Stimulated activated CD4-positive, alpha-beta T cell treated with anti-CD3 and anti-CD28 coated beads, TNF-alpha, amount 100 ng/mL, for 1 hour (primary cell): ENCODE measurements around the gene PPEF1.
"Not testable (repeated sequence)": the region's sequence is repeated elsewhere in the genome, so short reads cannot be mapped to it uniquely, and the experiment has no call there.

Source experiments
- DNase-seq, 3 donors: peaks; one replicate each; pipeline ENCODE4 v3.0.0-alpha.2; 2020; ENCODE audit warnings: low read depth in 3 of 3, low spot score in 1 of 3

Gene PPEF1

GRCh38 chrX:18701621-18702361 lies 5.7 kb upstream of the PPEF1 start:
- DNase-seq, result no peak

GRCh38 chrX:18702362-18703195 lies 4.9 kb upstream of the PPEF1 start:
- DNase-seq, result no peak

DNA sequence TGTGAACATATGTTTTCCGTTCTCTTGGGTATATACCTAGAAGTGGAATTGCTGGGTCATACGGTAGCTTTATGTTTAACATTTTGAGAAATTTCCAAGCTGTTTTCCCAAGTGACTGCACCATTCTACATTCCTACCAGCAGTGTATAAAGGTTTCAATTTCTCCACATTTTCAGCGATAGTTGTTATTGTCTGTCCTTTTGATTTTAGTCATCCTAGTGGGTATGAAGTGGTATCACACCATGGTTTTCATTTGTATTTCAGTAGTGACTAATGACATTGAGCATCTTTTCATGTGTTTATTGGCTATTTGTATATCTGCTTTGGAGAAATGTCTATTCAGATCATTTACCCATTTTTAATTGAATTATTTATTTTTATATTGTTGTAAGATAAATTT lies 2.4 kb downstream of the PPEF1 start:
- DNase-seq, result no peak

GRCh38 chrX:18714910-18715309 lies 7.5 kb downstream of the PPEF1 start:
- DNase-seq, result no peak

DNA sequence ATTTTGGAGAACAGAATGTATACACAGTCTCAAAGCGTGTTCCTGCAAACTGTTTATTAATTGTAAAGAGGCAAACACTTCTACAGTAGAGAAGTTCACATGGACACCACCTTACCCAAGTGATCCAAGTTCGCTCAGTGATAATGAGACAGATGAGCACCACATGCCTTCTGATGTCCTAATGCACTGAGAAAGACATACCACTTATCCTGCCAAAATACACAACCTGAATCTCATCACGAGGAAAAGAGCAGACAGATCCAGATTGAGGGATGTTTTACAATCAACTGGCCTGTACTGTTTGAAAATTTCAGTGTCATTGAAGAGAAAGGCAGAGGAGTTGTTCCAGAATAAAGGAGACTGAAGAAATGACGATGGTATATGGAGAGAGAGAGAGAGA lies 12.4 kb downstream of the PPEF1 start:
- DNase-seq, result no peak

DNA sequence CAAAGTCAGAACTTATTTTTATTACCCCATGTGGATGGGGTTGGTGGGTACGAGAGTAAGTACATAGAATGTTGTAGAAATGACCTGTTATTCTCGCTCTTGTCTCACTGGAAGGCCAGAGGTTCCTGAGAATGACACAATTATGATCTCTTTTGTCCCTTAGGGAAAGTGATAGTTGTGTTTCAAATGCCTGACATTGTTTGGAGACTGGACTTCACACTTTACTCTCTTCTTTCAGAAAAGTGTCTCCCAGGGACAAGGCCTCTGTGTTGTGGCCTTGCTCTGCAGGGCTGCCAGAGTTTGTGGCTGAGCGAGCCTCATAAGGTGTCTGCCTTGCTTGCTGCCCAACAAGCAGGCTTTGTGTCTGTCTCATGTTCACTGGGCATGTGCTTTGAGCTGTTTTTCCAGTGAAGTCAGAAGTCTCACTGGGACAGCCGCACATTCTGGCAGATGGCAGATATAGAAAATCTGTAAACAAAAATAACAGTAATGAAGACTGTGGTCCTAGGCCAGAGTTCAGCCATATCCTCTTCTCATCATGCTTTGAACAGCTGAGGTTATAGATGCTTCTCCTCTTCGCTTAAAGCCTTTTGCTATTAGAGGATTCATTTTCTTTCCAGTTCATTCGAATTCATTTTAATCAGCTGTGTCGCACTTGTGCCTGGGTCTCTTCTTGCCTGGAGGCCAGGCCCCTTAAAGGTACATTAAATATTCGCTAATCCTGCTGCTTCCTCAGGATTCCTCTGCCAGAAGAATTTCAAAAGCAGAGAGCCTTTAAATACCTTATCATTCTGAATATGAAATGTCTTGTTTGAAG lies 14.4 kb downstream of the PPEF1 start:
- no peak for DNase-seq

GRCh38 chrX:18722500-18723071 lies 15.1 kb downstream of the PPEF1 start:
- no peak for DNase-seq

DNA sequence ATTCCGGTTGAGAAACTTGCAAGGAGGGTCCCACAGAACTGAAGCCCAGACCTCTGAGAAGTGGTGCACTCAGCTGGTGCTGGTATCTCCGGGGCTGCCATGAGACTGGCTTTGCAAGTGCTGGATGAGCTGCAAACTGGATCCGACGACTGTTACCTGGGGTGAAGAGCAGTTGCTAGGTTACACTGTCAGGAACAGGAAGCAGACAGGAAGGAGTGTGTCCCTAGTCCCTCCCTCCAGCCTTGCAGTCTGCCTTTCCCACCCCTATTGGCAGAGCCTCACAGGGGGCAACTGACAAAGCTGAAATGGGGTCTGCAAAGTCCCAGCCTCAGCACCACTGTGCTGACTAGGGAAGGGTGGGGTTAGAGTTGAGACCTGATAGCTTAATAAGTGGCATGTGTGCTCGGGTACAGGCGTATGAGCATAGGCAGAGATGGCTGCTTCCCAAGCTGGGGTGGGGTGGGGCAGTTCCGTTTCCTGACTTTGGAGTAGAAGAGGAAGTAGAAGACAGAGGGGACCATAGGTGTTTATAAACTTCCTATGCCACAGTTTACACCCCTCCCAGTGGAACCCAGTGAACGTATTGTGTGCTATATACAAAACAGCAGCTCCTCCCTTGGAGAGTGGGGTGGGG lies 18.0 kb downstream of the PPEF1 start:
- no peak for DNase-seq

DNA sequence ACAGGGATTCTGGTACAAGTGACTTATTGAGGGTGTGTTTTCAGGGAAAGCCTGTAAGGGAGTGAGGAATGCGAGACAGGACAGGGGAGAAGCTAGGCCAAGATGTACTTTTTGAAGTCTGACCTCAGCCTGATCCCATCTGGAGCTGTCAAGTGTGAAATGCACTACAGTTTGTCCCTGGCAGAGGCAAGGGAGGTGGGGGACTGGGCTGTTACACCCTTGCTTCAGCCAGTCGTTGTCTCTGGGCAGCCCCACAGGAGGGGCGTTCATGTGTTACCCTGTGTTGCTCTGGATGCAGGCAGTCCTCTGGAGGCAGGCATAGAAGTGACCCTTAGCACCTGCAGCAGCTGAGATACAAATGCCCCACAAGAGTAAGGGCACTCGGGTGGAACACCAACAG lies 25.8 kb downstream of the PPEF1 start:
- no peak for DNase-seq

- DNase-seq, result not testable (repeated sequence)
Observed at GRCh38 chrX:18739609-18740008, 32.2 kb downstream of the PPEF1 start.

- no peak for DNase-seq
Observed at GRCh38 chrX:18748499-18748898, 41.1 kb downstream of the PPEF1 start.

DNA sequence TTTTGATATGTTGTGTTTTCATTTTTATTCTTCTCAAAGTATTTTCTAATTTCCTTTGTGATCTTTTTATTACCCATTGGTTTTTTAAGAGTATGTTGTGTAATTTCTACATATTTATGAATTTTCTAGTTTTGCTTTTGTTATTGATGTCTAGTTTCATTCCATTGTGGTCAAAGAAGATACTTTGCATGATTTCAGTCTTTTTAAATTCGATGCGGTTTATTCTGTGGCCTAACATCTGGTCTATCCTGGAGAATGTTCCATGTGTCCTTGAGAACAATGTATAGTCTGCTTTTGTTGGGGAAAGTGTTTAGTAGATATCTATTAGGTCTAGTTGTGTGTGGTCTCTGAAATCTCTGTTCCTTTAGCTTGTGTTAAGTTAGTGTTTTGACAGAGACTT lies 46.2 kb downstream of the PPEF1 start:
- no peak for DNase-seq

DNA sequence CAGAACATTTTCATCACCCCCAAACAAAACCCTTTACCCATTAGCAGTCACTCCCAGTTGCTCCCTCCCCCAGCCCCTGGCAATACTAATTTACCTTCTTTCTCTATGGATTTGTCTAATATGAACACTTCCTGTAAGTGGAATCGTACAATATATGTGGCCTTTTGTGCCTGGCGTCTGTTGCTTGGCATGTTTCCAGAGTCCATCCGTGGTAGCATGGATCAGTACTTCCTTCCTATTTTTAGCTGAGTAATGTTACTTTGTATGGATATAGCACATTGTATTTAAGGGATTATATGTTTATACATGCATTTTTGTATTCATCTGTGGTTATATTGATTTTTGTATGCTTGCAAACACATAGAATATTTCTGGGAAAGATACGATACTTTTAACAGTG lies 48.2 kb downstream of the PPEF1 start:
- DNase-seq, result no peak

DNA sequence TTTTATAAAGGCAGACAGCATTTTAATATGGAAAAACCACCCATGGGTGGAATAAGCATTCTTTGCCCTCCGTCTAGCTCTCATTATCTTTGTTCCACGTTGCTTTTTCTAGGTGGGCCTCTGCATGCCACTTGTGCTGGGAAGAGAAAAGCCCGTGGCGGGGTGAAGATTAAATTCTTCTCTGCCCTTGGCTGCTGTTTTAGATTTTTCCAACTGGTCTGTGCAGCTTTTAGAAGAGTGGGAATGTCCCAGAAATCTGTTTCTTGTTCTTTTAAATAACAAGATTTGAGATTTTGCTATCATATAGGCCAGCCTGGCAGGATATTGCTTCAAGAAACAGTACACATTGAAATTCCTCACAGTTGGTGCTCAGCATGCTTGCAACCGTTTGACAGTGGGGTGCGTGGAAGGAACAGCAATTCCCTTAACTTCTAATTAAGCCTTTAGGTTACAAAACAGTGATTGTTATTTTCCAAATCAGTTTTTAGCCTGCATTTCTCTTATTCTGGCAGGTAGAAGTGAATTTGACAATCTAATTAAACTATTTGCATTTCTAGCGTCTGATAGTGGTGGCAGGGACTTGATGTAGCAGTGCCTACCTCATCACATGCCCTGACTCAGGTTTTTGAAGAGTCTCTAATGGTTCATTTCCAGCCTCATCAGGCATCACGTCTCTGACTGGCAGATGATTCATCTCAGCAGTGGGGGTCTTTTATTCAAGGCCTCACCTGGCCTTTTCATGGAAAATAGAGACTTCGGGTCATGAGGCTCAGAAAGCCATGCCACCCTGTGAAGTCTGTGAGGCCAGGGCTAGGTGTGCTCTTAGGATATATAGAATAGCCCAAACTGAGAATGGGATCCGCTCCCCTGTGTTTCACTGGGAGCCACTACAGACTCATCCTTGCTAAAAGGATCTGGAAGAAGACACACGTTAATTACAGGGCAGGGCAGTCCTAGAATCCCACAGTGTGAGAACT lies 50.8 kb downstream of the PPEF1 start:
- no peak for DNase-seq

- DNase-seq, result no peak
Observed at GRCh38 chrX:18761750-18762149, 54.3 kb downstream of the PPEF1 start.

DNA sequence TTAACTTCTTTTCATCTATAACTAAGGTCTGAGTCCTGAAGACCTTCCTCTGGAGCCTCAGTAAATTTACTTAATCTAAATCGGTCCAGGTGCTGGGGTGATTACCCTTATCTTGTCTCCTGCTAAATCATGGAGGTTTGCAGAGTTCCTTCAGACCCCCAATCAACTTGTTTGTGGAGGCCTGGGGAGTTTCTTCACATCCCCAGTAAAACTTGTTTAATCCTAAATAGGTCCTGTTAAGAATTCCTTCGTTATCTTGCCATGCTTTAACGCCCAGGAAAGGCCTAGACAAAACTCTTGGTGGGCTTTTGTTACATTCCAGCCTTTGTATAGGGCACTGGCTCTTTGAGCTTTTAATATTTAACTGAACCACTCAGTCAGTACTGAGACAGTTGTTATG lies 55.7 kb downstream of the PPEF1 start:
- DNase-seq, result not testable (repeated sequence)

DNA sequence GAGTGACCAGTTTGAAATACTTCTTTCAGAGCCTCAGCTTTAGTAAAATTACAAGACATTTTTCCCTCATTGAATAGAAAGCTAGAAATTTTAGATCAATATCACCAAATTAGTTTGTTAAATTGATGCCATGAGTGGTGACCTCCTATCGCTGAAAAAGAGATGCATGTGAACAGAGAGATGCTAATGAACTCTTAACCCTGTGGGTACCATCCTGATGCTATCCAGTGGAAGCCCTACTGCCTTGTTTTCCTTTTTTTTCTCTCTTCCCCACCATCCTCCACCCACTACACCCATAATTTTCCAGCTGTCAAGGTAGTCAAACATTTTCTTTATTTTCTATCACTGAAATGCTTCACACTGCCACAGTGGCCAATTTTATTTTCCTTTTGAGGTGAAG lies 61.9 kb downstream of the PPEF1 start:
- DNase-seq, result no peak

- DNase-seq, result no peak
Observed at GRCh38 chrX:18769812-18770573, 62.5 kb downstream of the PPEF1 start.

- no peak for DNase-seq
Observed at GRCh38 chrX:18789916-18790315, 82.5 kb downstream of the PPEF1 start.
